Fibroblast of skin of abdomen (primary cell): ENCODE measurements around the gene SLC25A6. TPM values are rescaled to one million over a fixed set of nuclear protein-coding genes. Genes with fewer than 3 reads are reported as not detected.
"Not testable (repeated sequence)": the region's sequence is repeated elsewhere in the genome, so short reads cannot be mapped to it uniquely, and the experiment has no call there.

Source experiments
- DNase-seq: peaks from one replicate; pipeline ENCODE4 v3.0.0-alpha.2; 2013
- polyA plus RNA-seq, 2 experiments: library from polyadenylated mRNA; unstranded; fragments of 120-200 nt; gene quantifications; one replicate each; pipeline ENCODE4 v1.2.1, GENCODE V29; 2013; ENCODE audit not compliant: insufficient read length in 2 of 2

SLC25A6 gene
- 541 TPM for polyA plus RNA-seq (2013, experiment 1 of 2; ENCODE audit: insufficient read length)
- 592 TPM for polyA plus RNA-seq (2013, experiment 2 of 2; ENCODE audit: insufficient read length)

DNA sequence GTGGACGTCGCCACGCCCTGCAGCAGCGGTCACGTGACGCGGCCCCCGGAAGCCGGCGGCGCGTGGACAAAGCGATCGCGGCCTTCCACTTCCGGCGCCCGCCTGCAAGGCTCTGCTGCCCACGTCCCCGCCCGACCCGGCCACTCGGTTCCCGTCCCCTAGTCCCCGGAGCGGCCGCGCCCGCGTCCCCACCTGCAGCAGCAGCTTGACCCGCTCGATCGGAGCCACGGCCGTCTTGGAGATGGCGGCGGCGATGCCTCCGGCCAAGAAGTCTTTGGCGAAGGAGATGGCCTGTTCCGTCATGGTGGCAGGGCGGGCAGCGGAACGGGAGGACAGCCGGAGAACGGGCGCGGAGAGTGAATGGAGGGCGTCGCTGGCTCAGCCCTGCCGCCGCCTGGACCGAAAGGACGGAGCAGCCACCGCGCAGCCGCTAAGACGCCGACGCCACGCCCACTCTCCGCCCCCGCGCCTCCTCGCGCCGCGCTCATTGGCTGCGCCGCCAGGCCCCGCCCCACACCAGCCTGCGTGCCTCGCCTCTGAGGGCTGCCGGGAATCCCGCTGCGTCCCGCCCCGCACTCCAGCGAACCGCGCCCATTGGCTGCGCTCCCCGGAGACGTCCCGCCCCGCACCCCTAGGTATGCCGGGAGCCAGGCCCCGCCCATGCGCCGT, at the start of gene SLC25A6:
Gene SLC25A6, minus strand, starts transcription at position 407 of the 669 bp plus-strand sequence. Its CDS starts 104 bp downstream, at position 303.
- DNase-seq, result peak; percentile 98

DNA sequence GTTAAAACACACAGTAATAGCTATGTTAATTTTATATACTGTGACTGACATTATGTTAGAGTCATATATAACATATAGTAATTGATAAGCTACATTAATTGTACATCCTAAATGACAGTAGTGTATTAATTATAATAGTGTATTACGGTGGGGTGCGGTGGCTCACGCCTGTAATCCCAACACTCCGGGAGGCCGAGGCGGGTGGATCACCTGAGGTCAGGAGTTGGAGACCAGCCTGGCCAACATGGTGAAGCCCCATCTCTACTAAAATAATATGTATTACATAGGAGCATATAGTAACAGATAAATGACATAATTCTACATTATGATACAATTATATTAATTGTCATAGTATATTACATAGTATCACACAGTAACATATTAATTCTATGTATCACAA, 48.6 kb upstream of the SLC25A6 start:
- no peak for DNase-seq

DNA sequence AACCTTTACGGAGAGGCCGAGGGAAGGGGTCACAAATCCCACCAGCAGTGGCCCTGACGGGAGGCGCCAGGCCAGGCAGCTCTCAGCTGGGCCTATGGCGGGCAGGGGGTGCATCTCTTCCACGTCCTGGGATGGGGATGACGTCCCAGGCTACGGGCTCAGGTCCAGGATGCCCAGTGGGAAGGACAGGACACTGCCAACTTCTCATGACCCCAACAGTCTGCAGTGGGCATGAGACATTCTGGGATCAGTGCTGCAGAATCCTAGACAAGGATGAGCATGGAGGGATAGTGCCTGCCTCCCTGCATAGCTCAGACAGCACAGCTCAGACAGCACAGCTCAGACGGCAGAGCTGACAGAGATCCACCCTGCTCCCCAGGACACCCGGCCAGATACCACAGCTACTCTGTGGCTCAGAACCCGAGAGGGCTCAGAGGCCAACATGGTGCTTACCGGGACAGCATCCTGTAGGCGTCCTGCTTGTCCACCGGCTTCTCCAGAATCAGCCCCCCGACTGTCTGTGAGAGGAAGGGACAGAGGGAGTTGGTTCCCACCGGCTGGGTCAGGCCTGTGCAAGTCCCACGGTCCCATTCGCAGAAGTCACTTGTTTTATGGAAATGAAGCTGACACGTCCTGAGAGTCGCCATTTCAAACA, 43.5 kb upstream of the SLC25A6 start:
- no peak for DNase-seq

DNA sequence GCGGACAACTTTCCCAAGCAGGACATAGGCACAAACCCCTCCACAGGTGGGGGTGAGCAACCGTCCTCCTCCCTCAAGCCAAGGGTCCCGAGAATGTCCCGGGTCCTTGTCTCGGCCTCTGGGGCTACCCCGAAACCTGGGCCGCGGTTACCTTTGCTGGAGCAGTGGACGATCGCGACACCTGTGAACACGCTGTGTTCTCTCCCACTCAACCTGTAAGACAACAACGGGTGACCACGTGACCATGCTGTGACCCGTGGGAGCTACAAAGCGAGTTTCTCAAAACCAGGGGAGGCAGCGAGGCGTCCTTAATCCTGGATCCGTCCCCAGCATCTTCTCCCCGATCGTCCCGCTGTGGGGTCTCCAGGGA, 42.9 kb upstream of the SLC25A6 start:
- no peak for DNase-seq

DNA sequence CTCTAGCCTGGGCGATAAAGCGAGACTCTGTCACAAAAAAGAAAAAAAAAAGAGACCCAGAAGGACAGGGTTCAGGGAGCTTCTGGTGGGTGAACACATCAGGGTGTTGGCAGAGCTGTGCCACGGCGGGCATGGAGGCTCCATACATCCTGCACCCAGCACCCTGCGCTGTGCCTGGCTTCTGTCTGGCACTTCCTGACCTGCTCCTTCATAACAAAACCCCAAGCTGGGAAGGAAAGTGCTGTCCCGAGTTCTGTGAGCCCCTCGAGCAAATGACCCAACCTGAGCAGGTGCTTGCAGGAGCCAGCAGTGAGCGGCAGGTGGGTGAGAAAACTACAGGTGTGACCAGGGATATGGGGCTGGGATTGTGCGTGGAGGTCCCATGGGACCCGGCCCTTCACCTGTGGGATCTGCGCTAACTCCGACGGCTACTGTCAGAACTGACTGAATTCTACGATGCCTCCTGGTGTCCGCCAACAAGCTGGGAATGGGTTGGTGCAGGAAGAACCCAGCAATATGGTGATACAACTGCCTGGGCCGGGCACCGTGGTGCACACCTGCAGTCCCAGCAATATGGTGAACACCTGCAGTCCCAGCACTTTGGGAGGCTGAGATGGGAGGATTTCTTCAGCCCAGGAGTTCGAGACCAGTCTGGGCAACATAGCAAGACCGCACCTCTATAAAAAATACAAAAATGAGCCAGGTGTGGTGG, 41.9 kb upstream of the SLC25A6 start:
- DNase-seq, result no peak

DNA sequence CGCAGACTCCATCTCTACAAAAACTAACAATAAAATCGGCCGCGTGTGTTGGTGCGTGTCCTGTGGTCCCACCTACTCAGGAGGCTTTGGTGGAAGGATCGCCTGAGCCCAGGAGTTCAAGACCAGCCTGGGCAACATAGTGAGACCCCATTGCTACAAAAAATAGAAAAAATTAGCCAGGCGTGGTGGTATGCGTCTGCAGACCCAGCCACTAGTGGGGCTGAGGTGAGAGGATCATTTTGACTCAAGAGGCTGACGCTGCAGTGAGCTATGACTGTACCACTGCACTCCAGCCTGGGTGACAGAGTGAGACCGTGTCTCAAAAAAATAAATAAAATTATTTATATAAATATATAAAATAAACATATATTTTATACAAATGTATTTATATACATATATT, 38.5 kb upstream of the SLC25A6 start:
- no peak for DNase-seq

DNA sequence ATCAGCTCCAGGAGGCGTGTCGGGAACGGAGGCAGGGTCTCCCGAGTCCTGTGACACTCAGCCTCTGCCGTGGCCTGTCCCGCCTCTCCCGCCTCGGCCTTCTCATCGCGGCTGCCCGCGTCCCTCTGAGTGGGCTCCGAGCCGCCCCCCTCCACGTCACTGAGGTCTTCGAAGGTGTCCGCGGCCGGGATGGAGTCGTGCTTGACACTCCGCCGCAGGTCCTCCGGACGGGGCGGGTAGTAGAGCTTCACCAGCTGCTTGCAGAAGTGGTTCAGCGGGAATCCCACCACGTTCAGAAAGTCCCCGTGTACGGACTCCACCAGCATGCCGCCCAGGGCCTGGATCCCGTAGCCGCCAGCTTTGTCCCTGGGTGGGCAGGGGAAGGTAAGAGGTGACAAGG, 35.8 kb upstream of the SLC25A6 start:
- no peak for DNase-seq

DNA sequence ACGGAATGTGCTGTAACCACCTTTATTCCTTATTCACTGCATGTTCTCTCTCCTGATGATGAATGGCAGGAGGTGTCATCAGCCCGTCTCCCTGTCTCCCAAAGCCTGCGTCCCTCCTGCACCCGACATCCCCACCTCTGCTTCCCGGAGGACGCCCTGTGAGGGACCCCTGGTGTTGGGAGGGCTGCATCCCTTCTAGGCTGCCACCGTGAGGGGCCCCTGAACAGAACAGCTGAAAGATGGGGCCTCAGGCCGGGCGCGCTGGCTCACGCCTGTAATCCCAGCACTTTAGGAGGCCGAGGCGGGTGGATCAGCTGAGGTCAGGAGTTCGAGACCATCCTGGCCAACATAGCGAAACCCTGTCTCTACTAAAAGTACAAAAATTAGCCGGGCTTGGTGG, 34.4 kb upstream of the SLC25A6 start:
- not testable (repeated sequence) for DNase-seq

DNA sequence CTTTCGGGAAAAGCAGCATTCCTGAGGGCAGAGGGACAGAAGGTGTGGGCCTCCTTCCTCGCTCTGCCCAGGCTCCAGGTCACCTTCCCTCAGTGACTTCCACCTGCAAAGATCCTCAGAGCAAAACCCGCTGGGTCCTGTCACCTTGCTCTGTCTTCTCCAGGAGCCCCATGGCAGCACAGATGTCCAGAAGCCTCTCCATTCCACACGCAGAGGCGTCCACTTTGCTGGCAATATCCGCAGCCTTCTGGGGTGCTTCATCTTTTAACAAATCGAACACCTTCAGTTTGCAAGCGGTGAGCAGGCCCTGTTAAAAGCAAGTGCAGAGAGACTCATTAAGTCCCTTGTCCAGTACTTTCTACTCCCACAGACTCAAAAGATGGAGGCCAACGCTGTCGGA, 33.5 kb upstream of the SLC25A6 start:
- no peak for DNase-seq

DNA sequence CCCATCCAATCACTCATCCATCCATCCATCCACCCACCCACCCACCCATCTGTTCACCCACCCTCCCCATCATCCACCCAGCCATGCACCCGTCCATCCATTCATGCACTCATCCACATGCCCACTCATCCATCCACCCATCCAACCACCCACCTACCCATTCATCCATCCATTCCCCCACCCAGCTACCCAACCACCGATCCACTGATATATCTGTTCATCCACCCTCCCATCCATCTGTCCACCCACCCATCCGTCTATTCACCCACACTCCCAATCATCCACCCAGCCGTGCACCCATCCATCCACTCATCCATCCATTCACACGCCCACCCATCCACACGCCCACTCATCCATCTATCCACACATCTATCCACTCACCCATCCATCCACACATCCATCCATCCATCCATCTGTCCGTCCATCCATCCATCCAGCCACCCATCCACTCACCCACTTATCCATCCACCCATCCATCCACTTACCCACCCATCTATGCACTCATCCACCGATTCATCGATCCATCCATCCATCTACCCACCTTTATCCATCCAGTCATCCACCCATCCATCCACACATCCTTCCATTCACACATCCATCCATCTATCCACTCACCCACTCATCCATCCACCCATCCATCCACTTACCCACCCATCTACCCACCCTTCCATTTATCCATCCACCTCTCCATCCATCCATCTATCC, 32.4 kb upstream of the SLC25A6 start:
- no peak for DNase-seq

DNA sequence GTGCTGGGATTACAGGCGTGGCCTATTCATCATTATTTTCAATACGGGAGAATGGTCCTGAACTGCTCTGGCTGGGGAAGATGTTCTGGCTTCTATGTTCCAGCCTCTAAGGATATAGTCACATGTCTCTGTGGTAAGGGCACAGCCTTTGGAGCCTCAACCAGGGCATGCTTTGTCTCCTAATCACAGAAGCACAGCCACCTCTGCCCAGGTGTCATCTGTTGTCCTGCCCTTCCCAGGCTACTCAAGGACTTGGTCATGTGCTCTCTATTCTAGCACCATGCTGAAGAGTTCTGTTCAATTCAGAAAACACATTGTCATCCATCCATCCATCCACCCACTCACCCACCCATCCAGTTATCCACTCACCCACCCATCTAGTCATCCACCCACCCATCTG, 31.3 kb upstream of the SLC25A6 start:
- no peak for DNase-seq

DNA sequence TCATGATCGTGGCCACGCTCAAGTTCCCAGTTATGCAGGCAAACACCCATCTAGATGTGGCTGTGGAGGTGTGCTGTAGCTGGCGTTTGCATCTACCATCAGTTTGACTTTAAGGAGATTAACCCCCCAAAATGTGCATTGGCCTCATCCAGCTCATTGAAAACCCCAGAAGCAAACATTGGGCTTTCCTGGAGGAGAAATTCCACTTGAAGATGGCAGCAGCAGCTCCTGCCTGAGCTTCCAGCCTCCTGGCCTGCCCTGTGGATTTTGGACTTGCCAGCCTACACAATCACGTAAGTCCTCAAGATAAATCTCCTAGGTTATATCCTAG, 30.2 kb upstream of the SLC25A6 start:
- no peak for DNase-seq

DNA sequence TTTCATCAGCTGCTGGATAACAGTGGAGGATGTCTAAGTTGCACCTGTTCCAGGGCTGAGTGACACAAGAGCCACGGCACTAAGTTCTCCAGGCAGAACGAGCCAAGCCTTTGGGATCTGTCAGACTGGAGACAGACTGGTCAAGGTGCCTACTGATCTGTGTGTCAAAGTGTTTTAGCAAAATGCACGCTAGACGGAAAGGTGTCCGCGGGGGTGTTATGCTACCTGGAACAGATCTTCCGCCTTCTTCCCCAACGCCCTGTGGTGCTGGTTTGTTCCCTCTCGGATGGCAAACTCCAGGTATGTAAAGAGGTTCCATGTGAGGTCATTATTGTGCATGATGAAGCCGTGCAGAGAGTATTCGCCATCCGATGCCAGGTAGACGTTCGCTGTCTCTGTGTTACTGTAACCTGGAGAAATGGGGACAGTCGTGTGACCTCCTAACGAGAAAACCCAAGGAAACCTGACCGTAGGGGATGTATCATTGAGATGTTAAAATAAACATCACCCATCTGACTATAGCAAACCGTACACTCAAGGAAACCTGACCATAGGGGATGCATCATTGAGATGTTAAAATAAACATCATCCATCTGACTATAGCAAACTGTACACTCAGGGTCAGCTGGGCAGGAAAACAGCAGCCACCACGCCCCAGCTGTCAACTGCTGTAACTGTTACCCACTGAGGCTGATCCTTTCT, 29.7 kb upstream of the SLC25A6 start:
- no peak for DNase-seq

DNA sequence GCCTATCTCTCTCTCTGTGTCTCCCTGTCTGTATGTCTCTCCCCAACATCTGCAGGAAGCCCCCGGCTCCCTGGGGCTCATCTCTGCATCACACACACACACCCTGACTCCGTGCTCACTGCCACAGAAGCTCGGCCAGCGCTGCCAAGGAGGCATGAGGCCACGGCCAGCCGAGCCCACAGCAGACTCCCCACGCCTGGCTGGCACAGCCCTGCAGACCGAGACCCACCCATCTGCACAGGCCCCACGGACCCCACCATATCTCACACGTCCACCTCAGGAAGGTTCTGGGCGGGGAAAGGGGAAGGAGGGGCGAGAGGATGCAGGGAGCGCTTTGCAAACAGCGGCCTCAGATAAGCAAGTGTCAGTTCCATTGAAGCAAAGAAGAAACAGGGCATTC, 28.5 kb upstream of the SLC25A6 start:
- no peak for DNase-seq

DNA sequence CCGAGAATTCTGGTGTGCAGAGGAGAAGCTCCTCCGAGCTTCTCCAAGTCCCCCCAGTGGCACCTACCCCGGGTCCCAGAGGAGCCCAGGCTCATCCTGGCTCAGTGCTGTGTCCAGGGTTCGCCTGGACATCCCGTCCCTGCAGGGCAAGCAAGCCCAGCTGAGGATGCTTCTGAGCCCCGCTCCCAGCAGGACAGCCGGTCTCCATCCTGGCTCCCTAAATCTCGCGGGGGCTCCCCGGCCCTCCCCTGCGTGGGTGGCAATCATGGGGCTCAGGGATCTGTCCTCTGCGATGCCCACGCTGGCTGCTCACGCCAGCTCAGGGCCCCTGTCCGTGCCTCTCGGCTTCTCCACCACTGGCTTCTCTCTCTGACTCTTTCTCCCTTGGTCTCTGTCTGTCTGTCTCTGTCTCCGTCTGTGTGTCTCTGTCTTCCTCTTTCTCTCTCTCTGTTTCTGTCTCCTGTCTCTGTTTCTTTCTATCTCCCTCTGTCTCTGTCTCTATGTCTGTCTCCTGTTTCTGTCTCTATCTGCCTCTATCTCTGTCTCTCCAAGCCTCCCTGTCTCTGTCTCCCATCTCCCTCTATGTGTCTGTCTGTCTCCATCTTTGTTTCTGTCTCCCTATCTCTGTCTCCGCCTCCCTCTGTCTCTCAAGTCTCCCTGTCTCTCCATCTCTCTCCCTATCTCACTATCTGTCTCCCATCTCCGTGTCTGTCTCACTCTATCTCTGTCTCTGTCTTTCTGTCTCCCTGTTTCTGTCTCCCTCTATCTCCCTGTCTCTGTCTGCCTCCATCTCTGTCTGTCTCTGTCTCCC, 27.8 kb upstream of the SLC25A6 start:
- no peak for DNase-seq

DNA sequence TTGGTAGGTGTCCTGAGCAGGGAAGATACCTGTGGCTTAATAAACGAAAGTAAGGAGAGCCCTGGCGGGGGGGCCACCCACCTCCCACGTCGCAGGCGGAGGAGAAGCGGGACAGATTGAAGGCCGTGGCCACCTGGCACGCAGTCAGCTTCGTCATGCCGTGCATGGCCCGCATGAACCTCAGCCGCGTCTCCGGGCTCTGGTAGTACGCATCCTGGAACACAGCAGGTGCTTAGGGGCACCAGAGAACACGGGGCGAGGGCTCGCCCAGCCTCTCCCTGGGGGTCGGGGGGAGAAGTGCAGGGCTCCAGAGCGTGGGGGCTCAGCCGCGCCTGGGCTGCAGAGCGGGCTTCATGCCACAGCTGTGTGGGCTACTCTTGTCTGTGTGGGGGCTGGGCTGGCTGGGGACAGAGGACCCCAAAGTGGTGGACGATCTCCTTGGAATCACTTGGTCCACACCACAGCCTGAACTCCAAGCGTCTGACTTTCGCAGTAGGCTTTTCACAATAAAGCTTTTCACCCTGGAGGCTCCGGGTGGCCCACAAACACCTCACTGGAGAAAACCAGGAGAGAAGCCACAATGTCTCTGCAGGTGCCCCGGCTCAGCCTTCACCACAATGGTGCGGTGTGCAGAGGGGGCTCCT, 27.1 kb upstream of the SLC25A6 start:
- DNase-seq, result no peak

DNA sequence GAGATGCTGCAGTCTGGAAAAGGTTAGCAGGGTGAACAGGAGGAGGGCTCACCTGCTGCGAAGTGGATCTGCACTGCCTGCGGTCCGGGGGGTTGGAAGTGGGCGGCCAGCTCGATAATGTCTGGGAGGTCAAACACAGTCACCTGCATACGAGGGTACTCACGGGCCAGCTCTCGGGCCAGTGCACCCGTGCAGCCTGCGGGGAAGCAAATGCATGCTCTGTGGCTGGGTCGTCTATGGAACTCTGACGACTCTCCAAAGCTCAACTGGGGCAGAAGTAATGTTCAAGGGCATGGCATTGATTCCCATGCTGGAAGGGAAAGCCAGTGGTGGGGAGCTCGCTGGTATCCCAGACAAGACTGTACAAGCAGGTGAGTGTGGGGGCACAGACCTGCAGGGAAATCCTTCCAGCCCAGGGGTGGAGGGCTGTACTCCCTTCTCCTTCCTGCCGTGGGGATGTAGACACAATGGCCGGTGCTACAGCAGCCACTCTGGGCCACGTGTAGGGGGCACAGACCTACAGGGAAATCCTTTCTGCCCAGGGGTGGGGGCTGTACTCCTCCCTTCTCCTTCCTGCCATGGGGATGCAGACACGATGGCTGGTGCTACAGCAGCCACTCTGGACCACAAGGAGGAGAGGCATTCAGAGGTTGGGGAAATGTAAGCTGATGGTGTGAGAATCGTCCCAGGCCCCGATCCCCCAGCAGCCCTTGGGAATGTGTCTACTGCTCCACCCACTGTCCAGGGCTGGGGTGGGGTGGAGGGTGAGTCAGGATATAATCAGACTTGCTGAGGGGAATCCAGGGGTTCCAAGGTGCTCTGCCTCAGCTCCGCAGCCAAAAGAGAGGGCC, 26.2 kb upstream of the SLC25A6 start:
- DNase-seq, result no peak

DNA sequence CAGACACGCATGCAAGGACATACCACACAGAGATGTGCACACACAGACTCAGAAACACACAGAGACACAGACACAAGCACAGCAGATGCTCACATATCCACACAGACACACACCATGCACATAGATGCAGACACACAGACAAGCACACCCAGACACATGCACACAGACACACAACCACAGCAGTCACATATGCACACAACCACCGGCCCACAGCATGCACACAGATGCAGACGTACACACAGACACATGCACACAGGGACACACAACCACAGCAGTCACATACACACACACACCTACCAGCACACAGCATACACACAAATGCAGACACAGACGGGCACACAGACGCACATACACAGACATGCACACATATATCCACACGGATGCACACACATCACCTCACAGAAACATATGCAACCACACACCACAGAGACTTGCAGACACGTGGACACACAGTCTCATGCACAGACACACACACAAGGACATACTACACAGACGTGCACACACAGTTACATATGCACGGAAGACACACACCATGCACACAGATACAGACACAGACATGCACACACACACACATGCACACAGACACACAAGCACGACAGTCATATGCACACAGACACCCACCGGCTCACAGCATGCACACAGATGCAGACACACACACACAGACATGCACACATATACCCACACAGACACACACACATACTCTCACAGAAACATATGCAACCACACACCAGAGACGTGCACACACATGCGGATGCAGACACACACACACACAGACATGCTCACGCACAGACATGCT, 25.2 kb upstream of the SLC25A6 start:
- no peak for DNase-seq

DNA sequence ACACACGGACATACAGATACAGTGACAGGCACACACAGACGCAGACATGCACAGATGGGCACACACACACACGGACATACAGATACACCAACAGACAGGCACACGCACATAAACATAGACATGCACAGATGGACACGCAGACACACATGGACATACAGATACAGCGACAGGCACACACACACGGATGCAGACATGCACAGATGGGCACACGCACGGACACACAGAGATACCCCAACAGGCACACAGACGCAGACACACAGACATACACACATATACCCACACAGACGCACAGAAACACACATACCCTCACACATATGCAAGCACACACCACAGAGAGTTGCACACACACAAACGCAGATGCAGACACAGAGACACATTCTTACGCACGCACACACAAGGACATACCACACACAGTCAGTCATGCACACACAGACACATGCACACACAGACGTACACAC, 24.4 kb upstream of the SLC25A6 start:
- no peak for DNase-seq
